Measurements from ENCODE around the gene LRFN4. TPM values are rescaled to one million over a fixed set of nuclear protein-coding genes. Genes with fewer than 3 reads are reported as not detected.

Gene LRFN4
- total RNA-seq, 1 experiment from 2014 or later, result 56.7 TPM

- TF ChIP-seq CTCF (IDR thresholded peaks at IDR 0.05) (no peak), SIN3A (IDR thresholded peaks at IDR 0.05; ENCODE audit: borderline replicate concordance, insufficient read depth, low read depth, low read length) (no peak), POLR2AphosphoS5 (IDR thresholded peaks at IDR 0.05; ENCODE audit: low read depth, low read length) (no peak), REST (IDR thresholded peaks at IDR 0.05; ENCODE audit: insufficient read depth in 1 of 2, low read depth in 2 of 2, low read length in 1 of 2) (no peak), TCF7L2 (IDR thresholded peaks at IDR 0.05; ENCODE audit: low read depth, low read length) (no peak)
- in situ Hi-C loops (cut with HindIII; ENCODE audit: low pct_unique_long_range_greater_than_20kb, low sequenced_read_pairs) (no loop called here), intact Hi-C loops (cut with micrococcal nuclease; ENCODE audit: unreplicated experiment) (no loop called here)
- no peak for DNase-seq (ENCODE audit: low read depth, low spot score)
- Histone ChIP-seq H3K27me3 (ENCODE audit: control insufficient read depth, insufficient read depth, low read length) (no peaks in the 10 kb centered on the region), H3K27ac (ENCODE audit: low read length) (no peak overlapping the region), H3K4me1 (ENCODE audit: control insufficient read depth, insufficient read depth, low read length) (peaks cover 19% of the 10 kb centered on the region), H3K36me3 (ENCODE audit: control insufficient read depth, insufficient read depth, low read length) (no peaks in the 10 kb centered on the region), H3K9me3 (ENCODE audit: control insufficient read depth, insufficient read depth, low read depth, low read length) (no peaks in the 10 kb centered on the region), H3K4me3 (ENCODE audit: low read depth in 2 of 2, low read length in 2 of 2) (no peak overlapping the region)
- no peak for ATAC-seq
- ChIA-PET CTCF (interaction anchor here (0.9 kb wide), 1 partner anchor 13 kb away, joined by 4 read pairs; no protein-coding TSS in a partner anchor), POLR2A (no interaction called here)
- BruUV-seq (replicated peaks), result no TSS peak
These were observed 5.7 kb downstream of the LRFN4 start for GRCh38 chr11:66862559-66863037.

- ATAC-seq, result no peak
- BruUV-seq (replicated peaks), result no TSS peak
- H3K4me3 ChIP-seq (ENCODE audit: low read depth in 2 of 2, low read length in 2 of 2), result no peak overlapping the region
- ChIA-PET POLR2A (no interaction called here), CTCF (no interaction called here)
- intact Hi-C loops (cut with micrococcal nuclease; ENCODE audit: unreplicated experiment), result no loop called here
- H3K27me3 ChIP-seq (ENCODE audit: control insufficient read depth, insufficient read depth, low read length), result no peaks in the 10 kb centered on the region
- no peaks in the 10 kb centered on the region for H3K36me3 ChIP-seq (ENCODE audit: control insufficient read depth, insufficient read depth, low read length)
- no peak for DNase-seq (ENCODE audit: low read depth, low spot score)
- H3K9me3 ChIP-seq (ENCODE audit: control insufficient read depth, insufficient read depth, low read depth, low read length), result no peaks in the 10 kb centered on the region
- TF ChIP-seq REST (IDR thresholded peaks at IDR 0.05; ENCODE audit: insufficient read depth in 1 of 2, low read depth in 2 of 2, low read length in 1 of 2), result no peak
- TF ChIP-seq POLR2AphosphoS5 (IDR thresholded peaks at IDR 0.05; ENCODE audit: low read depth, low read length), result no peak
- TF ChIP-seq CTCF (IDR thresholded peaks at IDR 0.05), result no peak
- no peak for TF ChIP-seq TCF7L2 (IDR thresholded peaks at IDR 0.05; ENCODE audit: low read depth, low read length)
- TF ChIP-seq SIN3A (IDR thresholded peaks at IDR 0.05; ENCODE audit: borderline replicate concordance, insufficient read depth, low read depth, low read length), result no peak
- H3K27ac ChIP-seq (ENCODE audit: low read length), result no peak overlapping the region
- in situ Hi-C loops (cut with HindIII; ENCODE audit: low pct_unique_long_range_greater_than_20kb, low sequenced_read_pairs), result no loop called here
- peaks cover 17% of the 10 kb centered on the region for H3K4me1 ChIP-seq (ENCODE audit: control insufficient read depth, insufficient read depth, low read length)
These were observed 6.7 kb downstream of the LRFN4 start for GRCh38 chr11:66863428-66864125.
